ENCODE data around the gene SDS.

SDS gene

GRCh38 chr12:113403435-113404415 is at the start of gene SDS:
Gene SDS, minus strand, starts transcription at chr12:113403887. Its CDS starts 4,179 bp downstream, at chr12:113399708.
- DNase-seq = peak; percentile 48

DNA sequence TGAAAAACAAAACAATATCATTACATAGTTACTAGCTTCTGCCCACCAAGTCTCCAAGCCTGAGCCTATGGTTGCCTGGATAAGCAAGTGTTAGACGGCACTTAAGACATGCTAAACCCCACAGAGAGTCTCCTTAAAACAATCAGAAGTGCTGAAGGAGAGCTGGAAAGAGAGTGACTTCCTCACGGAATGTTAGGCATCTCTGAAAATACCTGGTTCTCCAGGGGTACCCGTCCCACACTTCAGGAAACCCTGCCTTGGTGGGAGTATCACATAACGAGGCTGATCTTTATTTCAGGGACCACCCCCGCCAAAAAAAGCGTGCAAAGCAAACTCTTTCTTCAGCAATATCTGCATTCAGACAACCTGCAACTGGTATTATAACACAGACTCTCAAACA is 49.6 kb upstream of the SDS start:
- DNase-seq = no peak

GRCh38 chr12:113452458-113452857 is 48.8 kb upstream of the SDS start:
- DNase-seq = no peak

DNA sequence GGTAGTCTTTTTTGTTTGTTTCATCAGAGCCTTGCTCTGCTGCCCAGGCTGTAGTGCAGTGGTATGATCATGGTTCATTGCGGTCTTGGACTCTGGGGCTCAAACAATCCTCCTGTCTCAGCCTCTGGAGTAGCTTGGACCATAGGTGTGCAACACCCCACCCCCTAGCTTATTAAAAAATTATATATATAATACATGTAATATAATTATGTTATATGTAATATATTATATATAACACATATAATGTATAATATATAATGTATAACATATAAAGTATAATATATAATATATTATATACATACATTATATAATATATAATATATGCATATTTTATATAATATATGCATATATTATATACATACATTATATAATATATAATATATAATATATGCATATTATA is 46.2 kb upstream of the SDS start:
- DNase-seq = no peak

- no peak for DNase-seq
These were observed 45.6 kb upstream of the SDS start for GRCh38 chr12:113449299-113449698.

- no peak for DNase-seq
These were observed 45.2 kb upstream of the SDS start for GRCh38 chr12:113448873-113449272.

- no peak for DNase-seq
These were observed 42.0 kb upstream of the SDS start for GRCh38 chr12:113445544-113446171.

GRCh38 chr12:113443030-113443539 is 39.4 kb upstream of the SDS start:
- no peak for DNase-seq

DNA sequence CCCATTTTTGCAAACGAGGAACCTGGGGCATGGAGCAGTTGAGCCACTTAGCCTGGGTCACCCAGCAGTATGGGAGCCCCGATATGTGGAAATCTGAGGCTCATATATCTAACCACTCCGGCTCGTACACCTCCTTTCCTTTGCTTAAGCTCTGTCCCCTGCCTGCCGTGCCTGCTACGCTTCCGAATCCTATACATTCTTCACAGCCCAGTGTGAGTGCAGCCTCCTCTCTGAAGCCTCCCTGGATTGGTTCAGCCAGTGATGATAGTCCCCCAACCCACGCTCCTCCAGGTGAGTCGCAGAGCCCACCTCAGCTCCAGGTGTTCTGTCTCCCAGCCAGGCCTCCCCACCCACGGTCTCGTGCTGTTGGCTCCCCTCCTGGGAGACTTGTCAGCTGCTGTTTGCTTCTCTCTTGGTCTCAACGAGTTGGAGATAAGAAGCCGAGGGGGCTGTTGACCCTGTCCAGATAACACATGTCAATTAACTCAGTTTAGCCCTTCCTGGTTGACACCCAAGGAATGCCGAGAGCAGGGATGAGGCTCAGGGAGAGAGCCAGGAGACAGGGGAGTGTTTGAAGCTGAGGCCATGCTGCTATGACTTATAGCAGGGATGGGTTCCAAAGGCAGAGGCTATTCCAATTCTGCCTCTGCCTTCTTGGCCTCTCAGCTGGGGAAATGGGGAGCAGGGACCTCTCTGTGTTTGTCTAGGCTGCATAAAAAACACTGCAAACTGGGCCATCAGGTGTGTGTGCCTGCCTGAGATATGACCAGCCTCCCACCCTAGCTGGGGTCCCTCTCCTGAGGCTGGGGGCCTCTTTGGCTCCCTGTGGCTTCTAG is 37.5 kb upstream of the SDS start:
- DNase-seq = no peak

GRCh38 chr12:113440336-113440735 is 36.6 kb upstream of the SDS start:
- DNase-seq = no peak

- peak; percentile 23 for DNase-seq
These were observed 35.9 kb upstream of the SDS start for GRCh38 chr12:113439606-113440030.

GRCh38 chr12:113439301-113439597 is 35.6 kb upstream of the SDS start:
- no peak for DNase-seq

GRCh38 chr12:113438523-113439300 is 35.0 kb upstream of the SDS start:
- no peak for DNase-seq

DNA sequence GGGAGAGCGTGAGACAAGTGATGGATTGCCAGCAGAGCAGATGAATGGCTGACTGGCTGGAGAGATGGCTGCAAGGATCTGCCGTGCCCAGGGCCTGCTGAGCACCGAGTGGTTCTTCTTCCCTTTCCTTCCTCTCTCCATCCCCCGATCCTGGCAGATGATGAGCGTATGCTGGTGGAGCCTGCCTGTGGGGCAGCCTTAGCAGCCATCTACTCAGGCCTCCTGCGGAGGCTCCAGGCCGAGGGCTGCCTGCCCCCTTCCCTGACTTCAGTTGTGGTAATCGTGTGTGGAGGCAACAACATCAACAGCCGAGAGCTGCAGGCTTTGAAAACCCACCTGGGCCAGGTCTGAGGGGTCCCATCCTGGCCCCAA is 34.0 kb upstream of the SDS start:
- no peak for DNase-seq

DNA sequence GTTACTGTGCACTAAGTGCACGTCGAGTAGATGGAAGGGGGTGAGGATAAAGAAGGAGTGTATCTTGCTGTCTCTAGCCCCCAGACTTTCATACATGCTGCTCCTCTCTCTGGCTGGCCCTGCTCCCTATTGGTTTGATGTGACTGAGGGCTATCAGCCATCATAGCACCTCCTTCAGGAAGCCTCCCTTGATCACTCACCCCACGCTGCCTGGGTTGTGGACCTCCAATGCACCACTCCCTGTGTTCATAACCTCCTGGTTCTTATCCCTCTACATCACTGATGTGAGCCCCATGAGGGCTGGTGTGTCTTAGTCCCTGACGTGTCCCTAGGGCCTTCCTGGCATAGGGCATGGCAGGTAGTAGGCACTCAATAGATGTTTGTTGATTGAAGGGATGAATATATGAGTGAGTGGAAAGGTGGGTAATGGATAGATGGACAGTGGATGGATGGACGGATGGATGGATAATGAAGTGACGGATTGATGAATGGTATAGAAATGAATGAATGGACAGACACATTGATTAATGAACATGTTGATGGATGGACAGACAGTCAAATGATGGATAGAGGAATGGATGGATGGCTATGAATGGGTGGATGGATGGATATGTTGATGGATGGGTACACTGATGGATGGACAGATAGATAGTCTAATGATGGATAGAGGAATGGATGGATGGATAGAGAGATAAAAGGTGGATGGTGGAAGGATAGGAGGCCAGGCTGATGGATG is 33.5 kb upstream of the SDS start:
- no peak for DNase-seq

DNA sequence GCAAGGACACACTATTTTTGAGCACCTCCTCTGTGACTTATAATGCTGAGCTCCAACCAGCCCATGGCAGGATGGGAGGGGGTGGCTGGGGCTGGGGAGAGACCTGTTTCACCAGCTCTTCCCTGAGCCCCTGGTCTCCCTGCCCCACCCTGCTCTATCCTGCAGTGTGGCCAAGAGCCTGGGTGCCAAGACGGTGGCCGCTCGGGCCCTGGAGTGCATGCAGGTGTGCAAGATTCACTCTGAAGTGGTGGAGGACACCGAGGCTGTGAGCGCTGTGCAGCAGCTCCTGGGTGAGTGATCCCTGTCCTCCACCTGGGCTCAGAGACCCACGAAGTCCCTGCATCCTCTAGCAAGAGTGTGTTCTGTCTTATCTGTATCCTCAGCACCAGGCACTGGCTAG is 32.9 kb upstream of the SDS start:
- DNase-seq = no peak

DNA sequence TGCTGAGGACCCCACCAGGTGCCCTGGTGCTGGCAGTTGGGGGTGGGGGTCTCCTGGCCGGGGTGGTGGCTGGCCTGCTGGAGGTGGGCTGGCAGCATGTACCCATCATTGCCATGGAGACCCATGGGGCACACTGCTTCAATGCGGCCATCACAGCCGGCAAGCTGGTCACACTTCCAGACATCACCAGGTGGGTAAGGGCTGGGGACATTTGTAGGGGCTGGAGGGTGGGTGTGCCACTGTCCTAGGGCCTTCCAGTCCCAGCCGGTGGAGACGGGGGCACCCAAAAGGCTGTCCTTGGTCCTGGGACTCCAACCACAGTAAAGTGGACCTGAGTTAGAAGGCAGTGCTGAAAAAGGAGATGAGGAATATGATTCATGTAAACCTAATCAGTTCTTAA is 31.7 kb upstream of the SDS start:
- DNase-seq = no peak

DNA sequence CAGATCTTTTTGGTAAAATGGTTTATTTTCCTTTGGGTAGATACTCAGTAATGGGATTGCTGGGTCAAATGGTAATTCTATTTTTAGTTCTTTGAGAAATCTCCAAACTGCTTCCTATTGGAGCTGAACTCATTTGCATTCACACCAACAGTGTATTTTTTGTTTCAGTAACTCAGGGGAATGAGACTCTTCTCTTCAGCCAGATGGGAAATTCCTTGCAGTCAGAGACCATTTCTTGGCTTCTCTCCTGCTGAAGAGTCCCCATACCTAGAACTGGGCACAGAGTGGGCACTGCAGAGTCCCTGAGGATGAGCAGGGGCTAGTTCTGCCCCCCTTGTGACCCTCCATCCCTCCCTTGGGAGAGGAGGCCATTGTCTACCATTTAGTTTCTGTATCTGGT is 29.3 kb upstream of the SDS start:
- no peak for DNase-seq

DNA sequence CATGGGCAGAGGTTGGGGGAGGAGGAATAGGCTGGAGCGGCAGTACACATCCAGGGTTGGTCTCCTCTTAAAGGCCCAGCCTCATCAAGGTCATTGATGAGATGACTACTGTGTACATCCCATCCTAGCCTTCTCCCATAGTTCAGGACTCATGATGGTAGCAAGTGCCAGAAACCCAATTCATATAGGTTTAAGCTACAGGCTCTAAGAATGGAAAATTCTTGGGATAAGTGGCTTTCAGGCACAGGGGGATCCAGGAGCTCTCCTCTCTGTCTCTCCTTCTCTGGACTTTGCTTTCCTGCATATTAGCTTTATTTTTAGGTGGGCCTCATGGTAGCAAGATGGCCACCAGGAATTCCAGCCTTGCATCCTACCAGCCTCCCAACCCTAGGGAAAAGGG is 24.8 kb upstream of the SDS start:
- no peak for DNase-seq

GRCh38 chr12:113427882-113428281 is 24.2 kb upstream of the SDS start:
- DNase-seq = no peak

DNA sequence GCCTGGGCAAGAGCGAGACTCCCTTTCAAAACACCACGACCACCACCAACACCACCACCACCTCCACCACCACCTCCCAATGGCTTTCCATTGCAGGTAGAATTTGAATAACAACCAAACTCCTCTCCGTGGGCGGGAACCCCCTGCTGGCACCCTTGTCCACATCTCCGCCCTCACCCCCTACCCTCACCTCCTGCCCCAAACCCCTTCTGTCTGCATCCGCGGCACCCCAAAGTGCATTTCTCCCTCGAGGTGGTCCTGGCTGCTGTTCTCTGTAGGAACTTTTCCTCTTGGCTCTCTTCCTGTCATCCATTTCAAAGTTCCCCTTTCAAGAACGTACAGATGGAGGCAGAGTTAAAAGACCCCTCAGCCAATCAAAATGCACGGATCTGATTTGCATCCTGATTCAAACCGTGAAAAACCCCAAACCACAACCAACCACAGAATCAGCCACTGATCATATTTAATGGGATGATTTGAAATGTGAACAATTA is 22.3 kb upstream of the SDS start:
- DNase-seq = no peak
